HepG2 (cell line): Measurements from ENCODE around the gene XIAP. TPM values are rescaled to one million over a fixed set of nuclear protein-coding genes. Genes with fewer than 3 reads are reported as not detected.

ENCODE experiments used
- ARID4A ChIP-seq: sonication (generic); formaldehyde crosslinking; IDR thresholded peaks from 2 replicates; pipeline ENCODE4 v1.5.0; 2020; ENCODE audit warnings: mild to moderate bottlenecking, missing genetic modification reagents, borderline replicate concordance
- ATAD3A ChIP-seq: sonication (generic); formaldehyde crosslinking; IDR thresholded peaks from 2 replicates; pipeline ENCODE4 v1.4.0; 2020; ENCODE audit warnings: missing genetic modification reagents
- DRAP1 ChIP-seq: IDR thresholded peaks from 2 replicates; pipeline ENCODE4 v1.6.1; 2016; ENCODE audit warnings: missing genetic modification reagents, missing compliant biosample characterization
- IRF1 ChIP-seq: sonication (generic); formaldehyde crosslinking; IDR thresholded peaks from 2 replicates; pipeline ENCODE4 v1.4.0; 2020; ENCODE audit warnings: low read depth, mild to moderate bottlenecking, missing genetic modification reagents
- MYC ChIP-seq: sonication (generic); formaldehyde crosslinking; IDR thresholded peaks from 2 replicates; pipeline ENCODE4 v1.9.0; 2021; ENCODE audit warnings: missing genetic modification reagents, borderline replicate concordance
- PBX3 ChIP-seq: sonication (generic); formaldehyde crosslinking; IDR thresholded peaks from 2 replicates; pipeline ENCODE4 v1.8.1; 2023; ENCODE audit warnings: missing genetic modification reagents, inconsistent platforms, borderline replicate concordance
- SIN3A ChIP-seq: IDR thresholded peaks from 2 replicates; pipeline ENCODE4 v1.6.1; 2011; ENCODE audit warnings: low read depth, mild to moderate bottlenecking, control low read depth, low read length, borderline replicate concordance
- SIX4 ChIP-seq: sonication (generic); formaldehyde crosslinking; IDR thresholded peaks from 2 replicates; pipeline ENCODE4 v1.4.0; 2020; ENCODE audit warnings: missing genetic modification reagents
- SKI ChIP-seq: fragments of 450-650 bp; IDR thresholded peaks from one replicate; pipeline ENCODE4 v1.6.1; 2018; ENCODE audit warnings: mild to moderate bottlenecking; ENCODE audit not compliant: partially characterized antibody
- ZNF274 ChIP-seq: sonication (generic); formaldehyde crosslinking; IDR thresholded peaks from 2 replicates; pipeline ENCODE4 v1.5.1; 2020; ENCODE audit warnings: mild to moderate bottlenecking, missing genetic modification reagents
- ZNF318 ChIP-seq: sonication (generic); formaldehyde crosslinking; IDR thresholded peaks from 2 replicates; pipeline ENCODE4 v1.4.0; 2020; ENCODE audit warnings: mild to moderate bottlenecking, missing genetic modification reagents
- ZNF781 ChIP-seq: sonication (generic); formaldehyde crosslinking; IDR thresholded peaks from 2 replicates; pipeline ENCODE4 v1.5.1; 2020; ENCODE audit warnings: borderline replicate concordance, mild to moderate bottlenecking, missing genetic modification reagents; ENCODE audit errors: not compliant biosample characterization
- ZNF841 ChIP-seq: sonication (generic); formaldehyde crosslinking; IDR thresholded peaks from 2 replicates; pipeline ENCODE4 v1.8.1; 2023; ENCODE audit warnings: missing genetic modification reagents, borderline replicate concordance
- ZNF850 ChIP-seq: sonication (generic); formaldehyde crosslinking; conservative IDR thresholded peaks from 2 replicates; pipeline ENCODE4 v1.9.0; 2021; ENCODE audit warnings: mild to moderate bottlenecking, missing genetic modification reagents
- polyA plus RNA-seq, 8 experiments: library from polyadenylated mRNA; depleted of rRNA in 3 of 8; stranded (reverse) in 7 of 8; unstranded in 1 of 8; fragments of >200 nt; fragmentation: Illumina TruSeq in 4 of 8; extraction: Trizol in 4 of 8; gene quantifications; 2 replicates each; pipeline versions ENCODE4 v1.2.1 to v1.2.3, GENCODE V29; 2011 to 2016; ENCODE audit warnings: low read depth in 4 of 8, missing spikeins in 1 of 8, mixed read lengths in 1 of 8; ENCODE audit not compliant: insufficient read depth in 1 of 8
- total RNA-seq, 5 experiments: library from RNA; depleted of rRNA; stranded (reverse); fragments of >200 nt; fragmentation: Illumina TruSeq; extraction: Trizol; gene quantifications; 2 replicates each; pipeline ENCODE4 v1.2.3, GENCODE V29; 2016; ENCODE audit warnings: low read depth in 1 of 5

The XIAP gene
- total and polyA plus RNA-seq, 2 of the 13 experiments (the other 11 are each of a cell fraction or from before 2014, with no cell fraction given), result 12.9 to 29.5 TPM

GRCh38 chrX:123962794-123963373 is 103.0 kb downstream of the XIAP start (continued):
- no peak for TF ChIP-seq ZNF781
- no peak for TF ChIP-seq ATAD3A (CRISPR knock-in tag)
- no peak for TF ChIP-seq ZNF318
- TF ChIP-seq ZNF841 (CRISPR knock-in tag), result no peak
- TF ChIP-seq SIX4, result peak; percentile 96
- no peak for TF ChIP-seq SKI
- 0 out of 2 replicates have a peak, but pooled peaks have one; percentile 48 for TF ChIP-seq SIN3A
- TF ChIP-seq ZNF274, result no peak
- no peak for TF ChIP-seq PBX3 (CRISPR knock-in tag)
- TF ChIP-seq ARID4A (CRISPR knock-in tag), result peak; percentile 40; the same call in 1 of the 2 replicates
- no peak for TF ChIP-seq ZNF850 (CRISPR knock-in tag)
- peak; percentile 60 for TF ChIP-seq DRAP1 (CRISPR knock-in tag)
- TF ChIP-seq IRF1 (CRISPR knock-in tag), result no peak
- no peak; the same call in 1 of the 2 replicates for TF ChIP-seq MYC (CRISPR knock-in tag)
